GM12801 (cell line): ENCODE results near the gene COL8A1.

ENCODE experiments used
- CTCF ChIP-seq: IDR thresholded peaks from one replicate; pipeline ENCODE4 v1.5.1; 2011; ENCODE audit warnings: control low read depth; ENCODE audit not compliant: insufficient read length; ENCODE audit errors: extremely low read depth

Gene COL8A1

DNA sequence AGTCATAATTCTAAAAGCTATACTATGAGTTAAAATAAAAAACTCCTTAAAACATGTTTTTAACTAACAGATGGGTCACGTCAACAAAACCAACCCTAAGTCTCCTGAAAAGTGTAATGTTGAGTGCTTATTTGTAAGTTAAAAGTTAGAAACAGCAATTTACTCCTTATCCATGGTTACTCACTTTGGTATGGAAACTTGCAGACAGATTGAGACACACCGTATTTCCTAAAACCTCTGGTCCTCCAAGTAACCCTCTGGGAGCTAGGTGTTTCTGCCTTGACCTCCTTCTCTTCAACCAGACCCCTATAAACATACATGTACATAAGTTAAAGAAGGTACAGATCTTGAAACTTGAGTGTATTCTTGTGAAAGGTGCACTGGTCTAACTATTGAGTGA lies 3.1 kb downstream of the COL8A1 start:
- no peak for TF ChIP-seq CTCF

DNA sequence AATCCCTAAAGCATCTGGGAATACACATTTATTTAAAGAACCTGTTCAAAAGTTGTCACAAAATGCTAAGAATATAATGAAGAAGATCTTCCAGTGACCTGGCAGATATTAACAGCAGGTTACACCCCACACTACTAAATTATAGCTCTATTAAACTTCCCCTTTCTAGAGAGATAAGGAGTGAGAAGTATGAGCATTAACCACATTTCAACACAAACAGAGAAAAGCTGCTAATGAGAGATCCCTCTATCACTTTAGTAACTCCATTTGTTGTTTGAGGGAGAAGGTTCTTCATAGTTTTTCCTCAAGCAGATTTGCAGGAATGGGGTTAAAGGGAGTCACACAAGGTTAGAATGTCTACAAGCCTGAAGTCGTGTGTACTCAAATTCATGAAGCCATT lies 3.6 kb downstream of the COL8A1 start:
- no peak for TF ChIP-seq CTCF

DNA sequence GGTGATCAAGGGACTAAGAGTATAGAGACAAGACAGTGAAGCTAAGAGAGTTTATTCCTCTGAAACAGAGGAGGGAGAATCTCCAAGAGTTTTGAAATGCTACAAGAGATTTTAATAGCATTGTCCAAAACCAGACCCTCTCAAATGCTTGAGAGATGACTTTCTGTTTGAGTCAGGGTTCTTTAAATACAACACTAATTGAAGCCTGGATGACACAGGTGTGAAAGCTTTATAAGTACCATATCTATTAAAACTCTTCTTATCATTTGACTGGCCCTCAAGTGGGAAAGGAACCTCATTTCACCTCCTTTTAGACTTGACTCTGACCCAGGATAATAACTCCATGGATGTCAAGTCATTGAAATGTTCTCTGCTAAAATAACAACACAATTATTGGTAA lies 5.6 kb downstream of the COL8A1 start:
- TF ChIP-seq CTCF, result no peak

GRCh38 chr3:99644746-99645145 lies 6.4 kb downstream of the COL8A1 start:
- no peak for TF ChIP-seq CTCF

DNA sequence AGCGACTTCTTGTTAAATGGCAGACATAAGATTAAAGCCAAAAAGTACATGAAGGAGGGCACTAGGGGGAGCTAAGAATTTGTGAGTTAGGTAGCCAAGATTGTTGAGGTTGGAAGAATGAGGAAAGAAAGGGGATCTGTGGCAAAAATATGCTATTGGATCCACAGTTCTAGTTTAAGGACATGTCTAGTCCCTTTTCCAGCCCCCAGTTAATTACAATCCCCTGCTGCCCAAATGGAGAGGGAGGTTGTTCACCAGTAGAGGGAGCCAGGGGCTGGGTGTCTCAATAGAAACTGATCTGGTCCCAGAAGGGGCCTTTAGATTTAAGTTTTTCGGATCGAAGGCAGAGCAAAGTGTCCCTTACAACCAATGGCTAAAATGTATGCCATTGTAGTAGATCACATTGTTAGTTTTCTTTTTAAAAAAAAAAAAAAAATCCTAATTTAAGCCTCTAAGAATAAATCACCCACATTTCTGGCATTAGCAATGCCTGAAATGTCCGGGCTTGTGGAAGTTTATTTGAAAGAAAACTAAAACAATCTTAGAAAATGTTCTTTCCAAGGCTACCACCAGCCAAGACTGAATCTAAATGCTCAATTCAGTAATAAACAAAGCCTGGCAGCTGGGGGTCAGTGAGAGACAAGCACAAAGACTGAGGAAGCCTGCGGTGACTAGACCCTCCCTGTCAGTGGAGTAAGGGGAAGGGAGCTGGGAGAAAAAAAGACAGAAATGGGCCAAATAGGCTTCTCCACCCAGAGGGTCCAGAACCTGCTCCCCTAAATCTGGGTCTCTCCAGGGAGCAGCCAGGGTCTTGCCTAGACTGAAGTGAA lies 7.1 kb downstream of the COL8A1 start:
- no peak for TF ChIP-seq CTCF

DNA sequence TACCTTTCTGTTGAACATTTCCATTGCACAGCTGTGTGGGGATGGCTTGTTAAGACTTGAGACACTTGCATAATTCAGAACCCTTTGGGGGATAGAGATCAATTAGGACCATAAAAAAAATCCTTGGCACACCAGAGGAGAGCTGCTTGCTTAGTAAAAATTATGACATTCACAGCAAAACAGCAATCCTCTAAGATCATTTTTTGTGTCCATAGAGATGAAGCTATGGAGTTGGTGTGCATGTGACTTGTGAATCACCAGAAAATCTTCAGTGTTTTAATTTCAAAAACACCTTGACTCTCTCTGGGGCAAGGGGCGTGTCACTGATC lies 7.7 kb downstream of the COL8A1 start:
- TF ChIP-seq CTCF, result no peak

GRCh38 chr3:99647081-99647480 lies 8.7 kb downstream of the COL8A1 start:
- no peak for TF ChIP-seq CTCF
